K562 (cell line): Measurements from ENCODE around the gene KATNAL2. TPM values are rescaled to one million over a fixed set of nuclear protein-coding genes. Genes with fewer than 3 reads are reported as not detected.
A peak's percentile ranks its signal among the peaks of the same experiment; 100 is the strongest.

Source experiments
- ATAC-seq: fragments of 200-7000 bp; cut with Tn5 transposase; 3 replicates; pipeline ENCODE4 v1.9.1; 2020; ENCODE audit warnings: moderate library complexity
- BruUV-seq: library from RNA; stranded (reverse); fragments of 400-500 nt; replicated peaks from 2 replicates; lab custom pipeline; 2021; lab: Mats Ljungman, UMichigan
- CTCF ChIA-PET: fragments of 300-600 bp; formaldehyde crosslinking; extraction: SDS; loops from one replicate; lab custom pipeline; 2021; ENCODE audit warnings: low intra/inter-chr PET ratio; lab: Yijun Ruan, JAX
- POLR2A ChIA-PET: fragments of 300-600, 350-650 bp; sonication (Branson Sonifier 250); formaldehyde crosslinking; extraction: SDS; loops from one replicate; lab custom pipeline; 2021; ENCODE audit warnings: antibody characterized with exemption, inconsistent platforms; lab: Yijun Ruan, JAX
- DNase-seq, 4 experiments: peaks; one replicate each; pipeline versions ENCODE4 v3.0.0 to v3.0.0-alpha.2; 2011 to 2018; ENCODE audit warnings: low spot score in 3 of 4, mixed read lengths in 3 of 4; ENCODE audit errors: extremely low read depth in 1 of 4
- FAIRE-seq: peaks from 2 replicates; lab custom pipeline; 2011; peaks lifted over from hg19 to GRCh38; lab: Jason Lieb, UNC
- H2AFZ ChIP-seq: 2 replicates; pipeline ENCODE4 v1.6.0; 2011; ENCODE audit warnings: low read depth, low read length, control low read depth, inconsistent platforms
- H3K27ac ChIP-seq: fragments of 200-600 bp; 3 replicates; pipeline ENCODE4 v1.8.0; 2011; ENCODE audit warnings: low read depth, mild to moderate bottlenecking, control low read depth, inconsistent platforms, low read length, moderate library complexity, mixed read lengths; ENCODE audit errors: extremely low read depth
- H3K27me3 ChIP-seq, 2 experiments: fragments of 300-600 bp in 1 of 2; 2 replicates in 1 of 2; 3 replicates in 1 of 2; pipeline versions ENCODE4 v1.6.0 to v1.8.0; 2011; ENCODE audit warnings: inconsistent platforms in 2 of 2, low read length in 2 of 2, mild to moderate bottlenecking in 1 of 2, mixed read lengths in 1 of 2, moderate library complexity in 1 of 2; ENCODE audit not compliant: control insufficient read depth in 2 of 2, insufficient read depth in 2 of 2
- H3K36me3 ChIP-seq: fragments of 300-600 bp; 3 replicates; pipeline ENCODE4 v1.8.0; 2011; ENCODE audit warnings: mild to moderate bottlenecking, low read length, inconsistent platforms; ENCODE audit not compliant: control insufficient read depth, insufficient read depth
- H3K4me1 ChIP-seq, 2 experiments: fragments of 200-600 bp in 1 of 2; replicated peaks in 1 of 2; 2 replicates in 1 of 2; 3 replicates in 1 of 2; pipeline versions ENCODE4 v1.5.1 to v1.8.0; 2011; ENCODE audit warnings: inconsistent platforms in 2 of 2, low read length in 2 of 2, mild to moderate bottlenecking in 1 of 2, mixed read lengths in 1 of 2, moderate library complexity in 1 of 2; ENCODE audit not compliant: control insufficient read depth in 2 of 2, insufficient read depth in 2 of 2
- H3K4me2 ChIP-seq: 2 replicates; pipeline ENCODE4 v1.6.1; 2011; ENCODE audit warnings: low read length, control low read depth, inconsistent platforms, mixed read lengths; ENCODE audit not compliant: insufficient read depth
- H3K4me3 ChIP-seq: fragments of 200-600 bp; sonication (generic), shearing (Covaris generic); 2 replicates; pipeline ENCODE4 v1.5.1; 2016; ENCODE audit warnings: control low read depth, inconsistent platforms
- H3K79me2 ChIP-seq: fragments of 200-600 bp; 3 replicates; pipeline ENCODE4 v1.8.0; 2011; ENCODE audit warnings: low read length, inconsistent platforms; ENCODE audit not compliant: control insufficient read depth, insufficient read depth
- H3K9ac ChIP-seq, 2 experiments: 2 replicates each; pipeline versions ENCODE4 v1.6.0 to v1.6.1; 2011; ENCODE audit warnings: low read depth in 2 of 2, low read length in 2 of 2, control low read depth in 1 of 2, inconsistent platforms in 1 of 2, mild to moderate bottlenecking in 1 of 2, mixed read lengths in 1 of 2; ENCODE audit not compliant: insufficient read depth in 1 of 2
- H3K9me1 ChIP-seq: one replicate; pipeline ENCODE4 v1.6.0; 2011; ENCODE audit warnings: inconsistent platforms, mild to moderate bottlenecking, low read length, moderate library complexity; ENCODE audit not compliant: control insufficient read depth, insufficient read depth
- H3K9me3 ChIP-seq: replicated peaks from 2 replicates; pipeline ENCODE4 v1.5.1; 2011; ENCODE audit warnings: low read depth, low read length, inconsistent platforms; ENCODE audit not compliant: control insufficient read depth, insufficient read depth
- H4K20me1 ChIP-seq: replicated peaks from 2 replicates; pipeline ENCODE4 v1.6.1; 2011; ENCODE audit warnings: low read length, inconsistent platforms, mixed read lengths; ENCODE audit not compliant: control insufficient read depth, insufficient read depth
- BMI1 ChIP-seq: fragments of 150-350 bp; IDR thresholded peaks from 2 replicates; pipeline ENCODE4 v1.6.1; 2014; ENCODE audit warnings: low read length
- CEBPB ChIP-seq: fragments of 450-650 bp; IDR thresholded peaks from 2 replicates; pipeline ENCODE4 v1.6.1; 2016; ENCODE audit warnings: missing genetic modification characterization, missing compliant biosample characterization
- CXXC5 ChIP-seq: fragments of 250-450 bp; sonication (Bioruptor Pico); IDR thresholded peaks from 2 replicates; pipeline ENCODE4 v1.8.0; 2022; ENCODE audit warnings: inconsistent platforms, mild to moderate bottlenecking, moderate library complexity
- HCFC1 ChIP-seq: IDR thresholded peaks from 2 replicates; pipeline ENCODE4 v1.6.1; 2012; ENCODE audit warnings: low read depth, low read length, improper control_type of control experiment
- KDM4B ChIP-seq, 2 experiments: fragments of 450-650 bp in 1 of 2; sonication (generic) in 1 of 2; IDR thresholded peaks; 2 replicates each; pipeline ENCODE4 v1.6.1; 2016 to 2017; ENCODE audit warnings: borderline replicate concordance in 2 of 2, antibody characterized with exemption in 1 of 2, low read depth in 1 of 2, mild to moderate bottlenecking in 1 of 2
- KDM5B ChIP-seq: fragments of 200-600 bp; sonication (generic); IDR thresholded peaks from 2 replicates; pipeline ENCODE4 v1.6.1; 2012; ENCODE audit warnings: low read depth, mild to moderate bottlenecking, moderate library complexity, low read length, control low read depth, inconsistent platforms; ENCODE audit not compliant: insufficient replicate concordance
- KLF13 ChIP-seq: fragments of 450-650 bp; IDR thresholded peaks from 2 replicates; pipeline ENCODE4 v1.6.1; 2016; ENCODE audit warnings: missing genetic modification characterization, low read depth, mild to moderate bottlenecking, missing compliant biosample characterization, moderate library complexity, borderline replicate concordance
- LCOR ChIP-seq: sonication (generic); formaldehyde crosslinking; IDR thresholded peaks from 2 replicates; pipeline ENCODE4 v1.8.0; 2022; ENCODE audit warnings: mild to moderate bottlenecking, missing genetic modification reagents
- MAZ ChIP-seq, 2 experiments: fragments of 450-650 bp in 1 of 2; sonication (generic) in 1 of 2; formaldehyde crosslinking; IDR thresholded peaks in 1 of 2; conservative IDR thresholded peaks in 1 of 2; 2 replicates each; pipeline versions ENCODE4 v1.4.0 to v1.5.0; 2020; ENCODE audit warnings: mild to moderate bottlenecking in 1 of 2, missing genetic modification reagents in 1 of 2
- MCM7 ChIP-seq, 2 experiments: fragments of 450-650 bp; IDR thresholded peaks; 2 replicates each; pipeline ENCODE4 v1.6.1; 2016 to 2018
- POLR2A ChIP-seq: fragments of 450-650 bp; conservative IDR thresholded peaks from 2 replicates; pipeline ENCODE4 v1.6.1; 2016
- POLR2B ChIP-seq: fragments of 450-650 bp; IDR thresholded peaks from 2 replicates; pipeline ENCODE4 v1.6.1; 2018; ENCODE audit warnings: low read depth; ENCODE audit not compliant: partially characterized antibody
- SNIP1 ChIP-seq: fragments of 450-650 bp; IDR thresholded peaks from 2 replicates; pipeline ENCODE4 v1.7.1; 2017; ENCODE audit warnings: low read depth, mild to moderate bottlenecking
- TEAD1 ChIP-seq, 2 experiments: fragments of 450-650 bp in 1 of 2; sonication (generic) in 1 of 2; formaldehyde crosslinking; IDR thresholded peaks; 2 replicates each; pipeline versions ENCODE4 v1.4.0 to v1.8.0; 2020 to 2022; ENCODE audit warnings: mild to moderate bottlenecking in 2 of 2, missing genetic modification reagents in 1 of 2
- ZC3H11A ChIP-seq: IDR thresholded peaks from 2 replicates; pipeline ENCODE4 v1.6.1; 2012; ENCODE audit warnings: low read depth, low read length, improper control_type of control experiment
- ZNF354B ChIP-seq: fragments of 250-450 bp; sonication (Bioruptor Pico); IDR thresholded peaks from 2 replicates; pipeline ENCODE4 v1.4.0; 2020
- ZNF77 ChIP-seq: fragments of 250-450 bp; sonication (Bioruptor Pico); IDR thresholded peaks from 2 replicates; pipeline ENCODE4 v1.5.0; 2020
- WGBS: fragments of 100-300 bp; shearing (Covaris generic); methylation state at CpG from one replicate; pipeline ENCODE4 v1.1.6; 2016; ENCODE audit warnings: low coverage, mixed read lengths; ENCODE audit not compliant: insufficient coverage; ENCODE audit errors: missing lambda C conversion rate; 5-methylcytosine and 5-hydroxymethylcytosine counted together
- in situ Hi-C: fragments of 300-500 bp; cut with MboI; formaldehyde crosslinking; loops from 4 replicates; pipeline ENCODE4 v1.15.0; 2018; ENCODE audit warnings: inconsistent platforms, mixed read lengths
- intact Hi-C: fragments of 100-400 bp; cut with micrococcal nuclease; formaldehyde crosslinking; loops from 2 replicates; pipeline ENCODE4 v1.14.2; 2022
- polyA plus RNA-seq, 8 experiments: library from polyadenylated mRNA; depleted of rRNA in 4 of 8; stranded (reverse) in 5 of 8; unstranded in 3 of 8; fragments of >200 nt; fragmentation: Nextera tagmentation in 2 of 8; fragmentation: Illumina TruSeq in 1 of 8; extraction: Ambion mirVana in 2 of 8; extraction: Trizol in 1 of 8; gene quantifications; 2 replicates each; pipeline versions ENCODE4 v1.2.1 to v1.2.3, GENCODE V29; 2011 to 2014; ENCODE audit warnings: inconsistent platforms in 1 of 8, missing spikeins in 1 of 8
- total RNA-seq, 7 experiments: library from RNA; depleted of rRNA in 6 of 7; stranded (reverse); fragments of >200 nt in 6 of 7; fragmentation: Illumina TruSeq in 2 of 7; extraction: Trizol in 2 of 7; gene quantifications; 2 replicates each; pipeline versions ENCODE4 v1.2.1 to v1.2.3, GENCODE V29; 2011 to 2021; ENCODE audit warnings: low replicate concordance in 1 of 7
- TF ChIP-seq, protein P1 (sequence below): conservative IDR thresholded peaks from 2 replicates; pipeline ENCODE4 v1.6.1; 2011; ENCODE audit warnings: low read depth, mild to moderate bottlenecking, low read length; ENCODE audit not compliant: control insufficient read depth
- TF ChIP-seq, protein P2 (sequence below): fragments of 450-650 bp; IDR thresholded peaks from 2 replicates; pipeline ENCODE4 v1.6.1; 2016; ENCODE audit warnings: low read depth, mild to moderate bottlenecking, moderate library complexity
- TF ChIP-seq, protein P3 (sequence below): sonication (generic); formaldehyde crosslinking; IDR thresholded peaks from 2 replicates; pipeline ENCODE4 v1.8.0; 2022; ENCODE audit warnings: missing genetic modification reagents, mild to moderate bottlenecking, moderate library complexity, borderline replicate concordance

KATNAL2 gene
- total and polyA plus RNA-seq, 9 of the 15 experiments (the other 6 are each of a cell fraction or from before 2014, with no cell fraction given), result 0.08 to 1.2 (median 0.48) TPM

- Histone ChIP-seq H3K9me1 (no peaks in the 10 kb centered on the region), H3K9me3 (no peaks in the 10 kb centered on the region), H3K4me2 (peak within 1 kb of the TSS; percentile 88), H2AFZ (peak within 1 kb of the TSS; percentile 93), H3K4me3 (peak within 1 kb of the TSS; percentile 70), H3K36me3 (peaks cover 15% of the 10 kb centered on the region; the same call in 2 of the 3 replicates), H3K27me3 (no peaks in the 10 kb centered on the region), H4K20me1 (no peaks in the 10 kb centered on the region), H3K4me1 (peaks cover 11 to 12% of the 10 kb centered on the region in 2 experiments; a peak in 4 of 5 replicates), H3K27ac (peak within 1 kb of the TSS; percentile 83), H3K9ac (peak within 1 kb of the TSS; percentile 73 to 92), H3K79me2 (peaks cover 48% of the 10 kb centered on the region)
- WGBS, result under 1% methylated on average over 38 of the region's 70 CpGs
- ChIA-PET POLR2A (interaction anchor here (0.6 to 1.6 kb wide), 10 partner anchors 14 to 343 kb away, joined by 3 to 5 read pairs (median 4); no protein-coding TSS in a partner anchor), CTCF (no interaction called here)
- FAIRE-seq (no peak), DNase-seq (peak; percentile 73 to 79 (median 76)), ATAC-seq (peak; percentile 93)
- in situ Hi-C loops, result no loop called here
- intact Hi-C loops, result no loop called here
- TSS peak; percentile 61 for BruUV-seq
- TF ChIP-seq CXXC5 (CRISPR knock-in tag), result peak; percentile 42; the same call in 1 of the 2 replicates
- TF ChIP-seq HCFC1, result no peak
- no peak; the same call in 1 of the 2 replicates for TF ChIP-seq LCOR (CRISPR knock-in tag)
- TF ChIP-seq BMI1, result no peak
- no peak for TF ChIP-seq ZNF77 (CRISPR knock-in tag)
- TF ChIP-seq POLR2A, result peak; percentile 85
- peak; percentile 68 for TF ChIP-seq POLR2B
- TF ChIP-seq CEBPB (tag), result no peak
- TF ChIP-seq SNIP1, result no peak
- TF ChIP-seq TEAD1 (CRISPR knock-in tag; IDR thresholded peaks at IDR 0.05), result peak in 1 of 2 experiments; percentile 55; a peak in 1 of 4 replicates
- TF ChIP-seq, protein P1, sequence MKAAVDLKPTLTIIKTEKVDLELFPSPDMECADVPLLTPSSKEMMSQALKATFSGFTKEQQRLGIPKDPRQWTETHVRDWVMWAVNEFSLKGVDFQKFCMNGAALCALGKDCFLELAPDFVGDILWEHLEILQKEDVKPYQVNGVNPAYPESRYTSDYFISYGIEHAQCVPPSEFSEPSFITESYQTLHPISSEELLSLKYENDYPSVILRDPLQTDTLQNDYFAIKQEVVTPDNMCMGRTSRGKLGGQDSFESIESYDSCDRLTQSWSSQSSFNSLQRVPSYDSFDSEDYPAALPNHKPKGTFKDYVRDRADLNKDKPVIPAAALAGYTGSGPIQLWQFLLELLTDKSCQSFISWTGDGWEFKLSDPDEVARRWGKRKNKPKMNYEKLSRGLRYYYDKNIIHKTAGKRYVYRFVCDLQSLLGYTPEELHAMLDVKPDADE, result peak; percentile 16; the same call in 1 of the 2 replicates
- peak; percentile 77 for TF ChIP-seq KDM5B
- TF ChIP-seq, protein P2, sequence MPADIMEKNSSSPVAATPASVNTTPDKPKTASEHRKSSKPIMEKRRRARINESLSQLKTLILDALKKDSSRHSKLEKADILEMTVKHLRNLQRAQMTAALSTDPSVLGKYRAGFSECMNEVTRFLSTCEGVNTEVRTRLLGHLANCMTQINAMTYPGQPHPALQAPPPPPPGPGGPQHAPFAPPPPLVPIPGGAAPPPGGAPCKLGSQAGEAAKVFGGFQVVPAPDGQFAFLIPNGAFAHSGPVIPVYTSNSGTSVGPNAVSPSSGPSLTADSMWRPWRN, result no peak
- 0 out of 4 replicates have a peak, but pooled peaks of 1 of the 2 experiments have one; percentile 44 for TF ChIP-seq KDM4B (IDR thresholded peaks at IDR 0.05; ENCODE audit: borderline replicate concordance in 2 of 2, low read depth in 1 of 2)
- TF ChIP-seq MCM7 (IDR thresholded peaks at IDR 0.05), result no peak
- TF ChIP-seq MAZ (CRISPR knock-in tag; conservative IDR thresholded peaks at IDR 0.05 in 1 of 2, IDR thresholded peaks at IDR 0.05 in 1 of 2), result peak in 1 of 2 experiments; percentile 14; a peak in 1 of 4 replicates
- TF ChIP-seq KLF13 (tag), result no peak
- TF ChIP-seq, protein P3, sequence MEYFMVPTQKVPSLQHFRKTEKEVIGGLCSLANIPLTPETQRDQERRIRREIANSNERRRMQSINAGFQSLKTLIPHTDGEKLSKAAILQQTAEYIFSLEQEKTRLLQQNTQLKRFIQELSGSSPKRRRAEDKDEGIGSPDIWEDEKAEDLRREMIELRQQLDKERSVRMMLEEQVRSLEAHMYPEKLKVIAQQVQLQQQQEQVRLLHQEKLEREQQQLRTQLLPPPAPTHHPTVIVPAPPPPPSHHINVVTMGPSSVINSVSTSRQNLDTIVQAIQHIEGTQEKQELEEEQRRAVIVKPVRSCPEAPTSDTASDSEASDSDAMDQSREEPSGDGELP (CRISPR knock-in tag), result peak; percentile 20; the same call in 1 of the 2 replicates
- no peak for TF ChIP-seq ZNF354B (CRISPR knock-in tag)
- TF ChIP-seq ZC3H11A, result no peak
Measured at GRCh38 chr18:47150029-47150823, 232.8 kb downstream of the KATNAL2 start, which contains the start of gene HDHD2. Gene HDHD2 (minus strand): TSS chr18:47150500. CDS start chr18:47136439, 14,061 bp downstream.
